ENCODE data around the gene SUPV3L1. TPM values are rescaled to one million over a fixed set of nuclear protein-coding genes. Genes with fewer than 3 reads are reported as not detected.
"Not testable (repeated sequence)": the region's sequence is repeated elsewhere in the genome, so short reads cannot be mapped to it uniquely, and the experiment has no call there.

Gene SUPV3L1
- total RNA-seq (ENCODE audit: unreplicated experiment) = 45.0 TPM
- long read RNA-seq, transcript SUPV3L1-201 (15 exons, 2,484 nt) = major isoform, 11 of 19 reads
- long read RNA-seq, partial matches to known transcripts = 1 of 19 reads
- long read RNA-seq, other reads (novel, unspliced or antisense) = 6 of 19 reads

DNA sequence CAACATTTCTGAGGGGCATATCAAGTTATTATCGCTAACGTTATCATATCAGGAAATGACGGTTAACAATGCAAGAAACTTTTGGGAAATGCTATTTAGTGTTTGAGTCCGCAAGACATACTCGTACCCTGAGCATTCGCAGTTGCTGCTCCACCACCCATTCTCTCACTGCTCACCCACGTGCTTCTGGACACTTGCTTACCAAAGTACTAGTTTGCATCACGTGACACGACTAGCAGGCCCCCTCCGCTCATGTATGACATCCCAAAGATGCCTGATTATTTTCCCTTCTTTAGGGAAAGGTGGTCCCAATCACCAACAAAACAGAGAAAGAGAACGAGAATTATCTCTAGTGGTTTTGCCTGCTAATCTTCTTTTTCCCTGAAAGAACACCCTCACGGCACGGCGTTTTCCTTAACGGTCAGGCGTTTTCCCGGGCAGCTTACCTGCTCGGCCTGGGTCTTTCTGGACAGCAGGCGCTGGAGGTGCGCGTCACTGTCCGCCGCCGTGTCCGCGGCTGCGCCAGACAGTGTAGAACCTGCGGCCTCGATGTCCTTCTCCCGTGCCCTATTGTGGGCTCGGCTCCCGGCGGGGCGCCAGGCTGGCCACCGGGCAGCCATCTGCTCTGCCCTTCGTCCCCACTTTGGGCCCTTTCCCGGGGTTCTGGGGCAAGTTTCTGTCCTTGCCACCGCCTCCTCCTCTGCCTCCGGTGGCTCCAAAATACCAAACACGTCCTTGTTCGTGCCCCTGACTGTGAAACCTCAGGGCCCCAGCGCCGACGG, at the start of gene SUPV3L1:
SUPV3L1 (plus strand) TSS at position 492 of the 782 bp plus-strand sequence; CDS start at position 550, 58 bp downstream.
- Mint-ChIP-seq H3K4me3 (ENCODE audit: unreplicated experiment) (peak within 1 kb of the TSS; percentile 98), H3K36me3 (ENCODE audit: unreplicated experiment) (no peaks in the 10 kb centered on the region), H3K27ac (ENCODE audit: unreplicated experiment) (peak within 1 kb of the TSS; percentile 100), H3K9me3 (ENCODE audit: unreplicated experiment) (peaks cover 15% of the 10 kb centered on the region), H3K4me1 (ENCODE audit: low read depth, unreplicated experiment) (peaks cover 14% of the 10 kb centered on the region), H3K27me3 (ENCODE audit: unreplicated experiment) (peaks cover 6% of the 10 kb centered on the region)
- DNase-seq = peak; percentile 85
- TF ChIP-seq, protein P1, sequence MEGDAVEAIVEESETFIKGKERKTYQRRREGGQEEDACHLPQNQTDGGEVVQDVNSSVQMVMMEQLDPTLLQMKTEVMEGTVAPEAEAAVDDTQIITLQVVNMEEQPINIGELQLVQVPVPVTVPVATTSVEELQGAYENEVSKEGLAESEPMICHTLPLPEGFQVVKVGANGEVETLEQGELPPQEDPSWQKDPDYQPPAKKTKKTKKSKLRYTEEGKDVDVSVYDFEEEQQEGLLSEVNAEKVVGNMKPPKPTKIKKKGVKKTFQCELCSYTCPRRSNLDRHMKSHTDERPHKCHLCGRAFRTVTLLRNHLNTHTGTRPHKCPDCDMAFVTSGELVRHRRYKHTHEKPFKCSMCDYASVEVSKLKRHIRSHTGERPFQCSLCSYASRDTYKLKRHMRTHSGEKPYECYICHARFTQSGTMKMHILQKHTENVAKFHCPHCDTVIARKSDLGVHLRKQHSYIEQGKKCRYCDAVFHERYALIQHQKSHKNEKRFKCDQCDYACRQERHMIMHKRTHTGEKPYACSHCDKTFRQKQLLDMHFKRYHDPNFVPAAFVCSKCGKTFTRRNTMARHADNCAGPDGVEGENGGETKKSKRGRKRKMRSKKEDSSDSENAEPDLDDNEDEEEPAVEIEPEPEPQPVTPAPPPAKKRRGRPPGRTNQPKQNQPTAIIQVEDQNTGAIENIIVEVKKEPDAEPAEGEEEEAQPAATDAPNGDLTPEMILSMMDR (IDR thresholded peaks at IDR 0.05; ENCODE audit: partially characterized antibody, unreplicated experiment) = no peak

DNA sequence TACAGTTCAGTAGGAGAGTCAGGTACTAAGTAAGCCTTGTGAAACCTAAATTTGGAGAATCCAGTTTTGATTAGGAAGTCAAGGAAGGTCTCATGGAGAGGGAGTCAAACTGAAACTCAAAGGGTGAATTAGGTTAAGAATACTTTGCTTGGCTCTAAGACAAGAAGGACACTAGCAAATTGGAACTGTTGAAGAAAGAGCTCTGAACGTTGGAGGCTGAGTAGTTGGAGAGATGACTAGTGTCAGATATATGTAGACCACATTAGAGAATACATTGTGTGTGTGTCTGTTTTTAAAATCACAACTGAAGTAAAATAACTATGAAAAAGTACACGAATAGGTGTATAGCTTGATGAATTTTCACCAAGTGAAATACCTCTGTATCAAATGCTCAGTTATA, 49.8 kb upstream of the SUPV3L1 start:
- no peak overlapping the region for H3K27ac Mint-ChIP-seq (ENCODE audit: unreplicated experiment)
- no peaks in the 10 kb centered on the region for H3K27me3 Mint-ChIP-seq (ENCODE audit: unreplicated experiment)
- H3K36me3 Mint-ChIP-seq (ENCODE audit: unreplicated experiment) = no peaks in the 10 kb centered on the region
- H3K9me3 Mint-ChIP-seq (ENCODE audit: unreplicated experiment) = no peaks in the 10 kb centered on the region
- H3K4me3 Mint-ChIP-seq (ENCODE audit: unreplicated experiment) = no peak overlapping the region
- no peak for DNase-seq
- H3K4me1 Mint-ChIP-seq (ENCODE audit: low read depth, unreplicated experiment) = peaks cover 2% of the 10 kb centered on the region
- TF ChIP-seq, protein P1 (IDR thresholded peaks at IDR 0.05; ENCODE audit: partially characterized antibody, unreplicated experiment) = no peak

DNA sequence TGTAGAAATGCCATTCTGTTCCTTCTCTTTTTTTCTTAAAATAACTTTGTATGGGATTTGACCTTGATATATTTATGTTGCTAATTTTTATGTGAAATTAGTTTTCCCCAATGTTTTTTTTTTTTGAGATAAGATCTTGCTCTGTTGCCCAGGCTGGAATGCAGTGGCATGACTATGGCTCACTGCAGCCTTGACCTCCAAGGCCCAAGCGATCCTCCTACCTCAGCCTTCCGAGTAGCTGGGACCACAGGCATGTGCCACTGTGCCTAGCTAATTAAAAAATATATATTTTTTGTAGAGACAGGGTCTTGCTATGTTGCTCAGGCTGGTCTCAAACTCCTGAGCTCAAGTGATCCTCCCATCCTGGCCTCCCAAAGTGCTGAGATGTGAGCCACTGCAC, 40.1 kb upstream of the SUPV3L1 start:
- Mint-ChIP-seq H3K4me1 (ENCODE audit: low read depth, unreplicated experiment) (no peaks in the 10 kb centered on the region), H3K27ac (ENCODE audit: unreplicated experiment) (no peak overlapping the region), H3K27me3 (ENCODE audit: unreplicated experiment) (no peaks in the 10 kb centered on the region), H3K4me3 (ENCODE audit: unreplicated experiment) (no peak overlapping the region), H3K36me3 (ENCODE audit: unreplicated experiment) (peaks cover 4% of the 10 kb centered on the region), H3K9me3 (ENCODE audit: unreplicated experiment) (no peaks in the 10 kb centered on the region)
- TF ChIP-seq, protein P1 (IDR thresholded peaks at IDR 0.05; ENCODE audit: partially characterized antibody, unreplicated experiment) = no peak
- DNase-seq = no peak

DNA sequence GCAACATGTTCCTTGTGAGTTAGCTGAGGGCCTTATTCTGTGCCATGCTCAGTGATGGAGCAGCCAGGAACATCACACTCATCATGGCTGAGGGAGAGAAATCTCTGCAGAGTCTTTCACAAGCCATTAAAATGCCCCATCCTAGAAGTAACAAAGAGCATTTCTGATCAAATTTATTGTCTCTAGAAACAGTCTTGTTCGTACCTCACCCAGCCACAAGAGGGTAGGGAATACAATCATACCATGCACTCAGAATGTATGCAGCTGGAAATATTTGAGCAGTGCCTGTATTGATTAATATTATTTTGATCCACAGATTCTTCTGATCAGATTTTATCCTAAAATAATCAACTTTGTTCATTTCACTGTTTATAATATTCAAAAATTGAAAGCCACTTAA, 38.7 kb upstream of the SUPV3L1 start:
- Mint-ChIP-seq H3K36me3 (ENCODE audit: unreplicated experiment) (no peaks in the 10 kb centered on the region), H3K4me3 (ENCODE audit: unreplicated experiment) (no peak overlapping the region), H3K27ac (ENCODE audit: unreplicated experiment) (no peak overlapping the region), H3K4me1 (ENCODE audit: low read depth, unreplicated experiment) (no peaks in the 10 kb centered on the region), H3K27me3 (ENCODE audit: unreplicated experiment) (no peaks in the 10 kb centered on the region), H3K9me3 (ENCODE audit: unreplicated experiment) (no peaks in the 10 kb centered on the region)
- TF ChIP-seq, protein P1 (IDR thresholded peaks at IDR 0.05; ENCODE audit: partially characterized antibody, unreplicated experiment) = no peak
- DNase-seq = no peak

DNA sequence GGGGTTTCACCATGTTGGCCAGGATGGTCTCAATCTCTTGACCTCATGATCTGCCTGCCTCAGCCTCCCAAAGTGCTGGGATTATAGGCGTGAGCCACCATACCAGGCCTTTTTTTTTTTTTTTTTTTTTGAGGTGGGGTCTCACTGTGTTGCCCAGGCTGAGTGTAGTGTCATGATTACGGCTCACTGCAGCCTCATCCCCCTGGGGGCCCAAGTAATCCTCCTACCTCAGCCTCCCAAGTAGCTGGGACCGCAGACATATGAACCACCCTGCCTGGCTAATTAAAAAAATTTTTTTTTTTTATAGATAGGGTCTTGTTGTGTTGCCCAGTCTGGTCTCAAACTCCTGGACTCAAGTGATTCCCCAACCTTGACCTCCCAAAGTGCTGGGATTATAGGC, 38.0 kb upstream of the SUPV3L1 start:
- H3K36me3 Mint-ChIP-seq (ENCODE audit: unreplicated experiment); H3K27me3 Mint-ChIP-seq (ENCODE audit: unreplicated experiment); DNase-seq; H3K4me3 Mint-ChIP-seq (ENCODE audit: unreplicated experiment); H3K27ac Mint-ChIP-seq (ENCODE audit: unreplicated experiment); H3K9me3 Mint-ChIP-seq (ENCODE audit: unreplicated experiment); H3K4me1 Mint-ChIP-seq (ENCODE audit: low read depth, unreplicated experiment): not testable (repeated sequence)
